HG03045 (cell line): ENCODE data around the gene SIRT2.
"Not testable (repeated sequence)": the region's sequence is repeated elsewhere in the genome, so short reads cannot be mapped to it uniquely, and the experiment has no call there.

ENCODE experiments used
- ATAC-seq: cut with Tn5 transposase; IDR thresholded peaks from one replicate; pipeline ENCODE4 v1.9.1; 2021; ENCODE audit warnings: mild to moderate bottlenecking, moderate library complexity; ENCODE audit not compliant: unreplicated experiment

SIRT2 gene

DNA sequence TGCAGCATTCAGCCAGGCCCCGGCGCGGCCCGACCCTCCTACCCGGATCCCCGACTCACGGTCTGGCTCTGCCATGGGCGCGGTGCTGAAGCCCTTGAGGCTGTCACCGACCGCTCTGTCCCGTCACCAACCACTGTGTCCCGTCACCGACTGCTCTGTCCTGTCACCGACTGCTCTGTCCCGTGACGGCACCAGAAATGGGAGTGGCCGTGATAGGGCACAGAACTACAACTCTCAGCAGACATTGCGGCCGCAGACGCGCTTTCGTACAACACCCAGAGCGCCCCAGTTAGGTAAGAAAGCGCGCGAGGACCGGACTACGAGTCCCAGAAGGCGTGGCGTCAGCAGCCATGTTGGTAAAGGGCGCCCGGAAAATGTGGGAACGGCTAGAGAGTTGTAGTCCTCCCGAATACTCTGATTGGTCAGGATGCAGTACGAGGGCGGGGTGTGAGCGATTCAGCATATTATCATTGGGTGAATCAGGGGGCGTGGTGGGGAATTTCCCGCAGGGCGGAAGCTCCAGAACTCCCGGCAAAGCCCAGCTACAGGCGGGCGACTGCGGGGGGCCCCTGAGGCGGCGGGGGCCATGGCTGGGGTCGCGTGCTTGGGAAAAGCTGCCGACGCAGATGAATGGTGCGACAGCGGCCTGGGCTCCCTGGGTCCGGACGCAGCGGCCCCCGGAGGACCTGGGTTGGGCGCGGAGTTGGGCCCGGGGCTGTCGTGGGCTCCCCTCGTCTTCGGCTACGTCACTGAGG is at the start of gene SIRT2, which contains the start of gene NFKBIB:
Gene SIRT2 (minus strand): TSS at position 172 of the 755 bp plus-strand sequence. CDS start 97 bp downstream, at position 75.
Gene NFKBIB (plus strand): TSS at position 523 of the 755 bp plus-strand sequence. CDS start 64 bp downstream, at position 587.
- ATAC-seq: peak; percentile 90

DNA sequence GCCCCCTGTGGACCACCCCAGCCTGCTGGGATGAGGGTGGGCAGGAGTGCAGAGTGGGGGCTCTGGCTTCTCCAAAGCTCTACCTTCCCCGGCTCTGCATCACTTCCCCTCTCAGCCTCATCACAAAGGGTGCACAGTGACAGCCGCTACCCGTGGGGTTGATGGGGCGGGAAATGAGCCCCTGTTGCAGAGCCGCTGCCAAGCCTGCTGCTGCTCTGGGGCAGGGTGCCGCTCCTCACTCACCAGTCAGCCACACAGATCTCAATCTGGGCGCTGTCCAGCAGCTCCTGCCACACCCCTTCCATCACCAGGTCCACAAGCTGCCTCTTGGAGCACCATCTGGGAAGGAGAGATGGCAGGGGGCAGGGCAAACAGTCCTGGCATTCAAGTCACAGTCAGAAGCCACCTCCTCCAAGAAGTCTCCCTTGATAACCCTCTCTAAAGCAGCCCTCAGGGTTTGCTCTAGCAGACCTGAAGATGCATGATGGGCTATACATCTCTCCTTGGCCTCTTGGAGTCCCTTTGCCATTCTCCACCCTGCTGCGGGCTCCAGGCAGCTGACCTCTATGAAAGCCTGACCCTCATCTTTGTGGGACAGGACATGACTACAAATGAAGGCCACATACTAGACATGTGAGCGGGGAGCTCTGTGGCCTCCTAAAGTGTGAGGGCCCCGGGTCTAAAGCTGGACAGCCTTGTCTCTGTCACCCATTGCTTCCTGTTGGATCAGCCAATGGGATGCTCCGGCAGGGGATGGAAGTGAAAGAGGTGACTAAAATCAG is 47.0 kb upstream of the SIRT2 start:
- ATAC-seq: no peak

DNA sequence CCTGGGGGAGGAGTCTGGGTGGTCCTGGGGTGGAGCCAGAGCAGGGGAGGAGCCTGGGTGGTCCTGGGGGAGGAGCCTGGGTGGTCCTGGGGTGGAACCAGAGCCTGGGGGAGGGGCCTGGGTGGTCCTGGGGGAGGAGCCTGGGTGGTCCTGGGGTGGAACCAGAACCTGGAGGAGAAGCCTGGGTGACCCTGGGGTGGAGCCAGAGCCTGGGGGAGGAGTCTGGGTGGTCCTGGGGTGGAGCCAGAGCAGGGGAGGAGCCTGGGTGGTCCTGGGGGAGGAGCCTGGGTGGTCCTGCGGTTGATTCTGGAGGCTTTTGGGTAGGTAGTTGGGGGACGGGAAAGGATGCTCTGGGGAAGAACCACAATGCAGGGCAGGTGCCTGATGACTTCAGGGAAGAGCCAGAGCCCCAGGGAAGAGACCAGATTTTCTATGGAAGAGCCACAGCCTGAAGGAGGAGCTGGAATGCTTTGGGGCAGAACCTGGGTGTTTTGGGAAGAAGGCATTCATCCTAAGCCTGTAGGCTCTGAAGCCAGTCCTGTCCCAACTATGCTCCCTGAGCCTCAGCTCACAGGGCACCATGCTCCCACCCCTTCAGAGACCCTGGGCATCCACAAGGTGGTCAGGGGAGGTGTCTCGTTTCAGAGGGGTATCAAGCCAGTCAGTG is 46.3 kb upstream of the SIRT2 start:
- ATAC-seq: no peak

DNA sequence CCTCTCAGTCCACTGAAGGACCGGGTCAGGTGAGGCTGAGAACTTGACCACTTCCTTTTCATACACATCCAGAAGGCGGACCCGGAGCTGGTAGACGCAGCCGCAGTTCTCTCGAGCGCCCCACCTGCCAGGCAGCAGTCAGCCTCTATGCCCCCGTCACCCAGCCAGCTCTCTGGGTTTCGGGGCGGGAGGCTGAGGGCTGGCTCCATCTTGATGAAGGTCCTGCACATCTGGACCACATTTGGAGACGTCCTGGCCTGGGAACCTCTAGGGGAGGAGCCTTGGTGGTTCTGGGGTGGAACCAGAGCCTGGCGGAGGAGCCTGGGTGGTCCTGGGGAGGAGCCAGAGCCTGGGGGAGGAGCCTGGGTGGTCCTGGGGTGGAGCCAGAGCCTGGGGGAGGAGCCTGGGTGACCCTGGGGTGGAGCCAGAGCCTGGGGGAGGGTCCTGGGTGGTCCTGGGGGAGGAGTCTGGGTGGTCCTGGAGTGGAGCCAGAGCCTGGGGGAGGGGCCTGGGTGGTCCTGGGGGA is 45.6 kb upstream of the SIRT2 start:
- ATAC-seq: no peak

DNA sequence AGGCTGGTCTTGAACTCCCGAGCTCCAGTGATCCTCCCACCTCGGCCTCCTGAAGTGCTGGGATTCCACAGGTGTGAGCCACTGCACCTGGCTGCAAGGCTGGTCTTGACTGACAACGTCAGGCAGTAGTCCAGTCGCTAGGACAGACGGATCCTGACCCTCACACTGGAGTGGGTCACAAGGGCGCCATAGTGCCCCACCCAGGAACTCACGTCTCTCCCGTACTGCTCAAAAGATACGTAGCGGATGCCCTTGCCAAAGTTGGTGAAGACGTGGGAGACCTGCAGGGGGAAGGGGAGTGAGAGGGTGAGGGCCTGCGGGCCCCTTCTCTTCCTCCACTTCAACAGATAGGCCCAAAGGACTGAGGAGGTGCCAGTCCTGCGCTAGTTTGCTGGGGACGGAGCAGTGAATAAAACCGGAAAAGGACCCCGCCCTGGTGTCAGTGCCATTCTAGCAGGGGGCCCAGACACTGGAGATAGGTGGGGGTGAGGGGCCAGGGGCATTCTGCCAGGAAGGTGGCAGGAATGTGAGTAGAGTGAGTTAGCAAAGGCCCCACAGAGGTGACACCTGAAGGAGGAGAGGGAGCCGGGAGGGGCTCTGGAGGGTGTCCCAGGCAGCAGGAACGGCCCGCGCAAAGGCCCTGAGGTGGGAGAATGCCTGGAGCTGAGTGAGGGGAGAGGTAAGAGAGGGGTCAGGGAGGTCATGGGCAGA is 43.2 kb upstream of the SIRT2 start:
- no peak for ATAC-seq

DNA sequence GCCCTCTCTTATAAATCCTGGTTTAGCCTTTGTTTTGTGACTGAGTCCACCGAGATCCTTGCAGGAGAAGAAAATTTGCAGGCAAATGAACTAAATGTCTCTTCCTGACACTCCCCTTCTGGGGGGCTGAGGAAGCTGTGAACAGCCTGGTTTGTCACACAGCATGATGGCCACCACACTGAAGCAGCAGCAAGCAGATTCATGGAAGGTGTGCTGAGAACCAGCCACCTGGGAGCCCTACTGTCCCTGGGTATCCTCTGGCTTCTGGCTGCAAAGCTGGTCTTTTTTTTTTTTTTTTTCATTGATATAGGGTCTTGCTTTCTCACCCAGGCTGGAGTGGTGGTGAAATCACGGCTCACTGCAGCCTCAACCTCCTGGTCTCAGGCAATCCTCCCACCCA is 42.6 kb upstream of the SIRT2 start:
- no peak for ATAC-seq

DNA sequence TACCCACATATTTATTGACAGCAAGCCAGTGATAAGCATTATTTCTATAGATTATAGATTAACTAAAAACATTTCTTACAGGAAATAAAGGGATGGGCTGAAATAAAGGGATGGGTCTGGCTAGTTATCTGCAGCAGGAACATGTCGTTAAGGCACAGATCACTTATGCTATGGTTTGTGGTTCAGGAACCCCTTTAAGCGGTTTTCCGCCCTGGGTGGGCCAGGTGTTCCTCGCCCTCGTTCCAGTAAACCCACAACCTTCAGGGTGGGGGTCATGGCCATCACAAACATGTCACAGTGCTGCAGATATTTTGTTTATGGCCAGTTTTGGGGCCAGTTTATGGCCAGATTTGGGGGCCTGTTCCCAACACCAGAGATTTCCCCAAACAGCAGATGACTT is 42.0 kb upstream of the SIRT2 start:
- ATAC-seq: not testable (repeated sequence)

DNA sequence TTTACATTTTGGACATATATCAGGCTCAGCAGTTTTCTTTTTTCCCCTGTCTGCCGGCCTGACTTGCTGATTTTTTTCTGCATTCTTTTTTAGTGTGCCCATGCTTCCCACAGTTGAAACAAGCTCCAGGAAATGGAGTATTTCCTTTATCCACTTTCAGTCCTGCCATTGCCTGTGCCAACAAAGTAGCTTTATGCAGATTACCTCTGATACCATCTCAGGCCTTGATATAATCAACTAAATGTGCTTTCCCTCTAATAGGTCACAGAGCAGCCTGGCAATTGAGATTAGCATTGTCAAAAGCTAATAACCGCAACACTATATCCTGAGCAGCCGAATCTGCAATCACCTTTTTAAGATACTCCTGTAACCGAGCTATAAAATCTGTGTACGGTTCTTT is 40.5 kb upstream of the SIRT2 start:
- no peak for ATAC-seq

DNA sequence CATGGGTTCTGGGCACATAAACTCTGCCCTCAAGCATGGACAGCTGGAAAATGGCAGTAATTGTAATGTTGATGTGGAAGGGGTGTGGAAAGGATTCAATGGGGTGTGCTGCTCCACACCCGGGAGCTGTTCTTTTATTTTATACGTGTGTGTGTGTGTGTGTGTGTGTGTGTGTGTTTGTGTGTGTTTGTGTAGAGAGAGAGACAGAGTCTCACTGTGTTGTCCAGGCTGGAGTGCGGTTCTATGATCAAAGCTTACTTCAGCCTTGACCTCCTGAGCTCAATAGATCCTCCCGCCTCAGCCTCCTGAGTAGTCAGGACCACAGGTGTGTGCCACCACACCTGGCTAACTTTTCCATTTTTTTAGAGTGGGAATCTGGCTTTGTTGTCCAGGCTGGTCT is 34.1 kb upstream of the SIRT2 start:
- no peak for ATAC-seq

DNA sequence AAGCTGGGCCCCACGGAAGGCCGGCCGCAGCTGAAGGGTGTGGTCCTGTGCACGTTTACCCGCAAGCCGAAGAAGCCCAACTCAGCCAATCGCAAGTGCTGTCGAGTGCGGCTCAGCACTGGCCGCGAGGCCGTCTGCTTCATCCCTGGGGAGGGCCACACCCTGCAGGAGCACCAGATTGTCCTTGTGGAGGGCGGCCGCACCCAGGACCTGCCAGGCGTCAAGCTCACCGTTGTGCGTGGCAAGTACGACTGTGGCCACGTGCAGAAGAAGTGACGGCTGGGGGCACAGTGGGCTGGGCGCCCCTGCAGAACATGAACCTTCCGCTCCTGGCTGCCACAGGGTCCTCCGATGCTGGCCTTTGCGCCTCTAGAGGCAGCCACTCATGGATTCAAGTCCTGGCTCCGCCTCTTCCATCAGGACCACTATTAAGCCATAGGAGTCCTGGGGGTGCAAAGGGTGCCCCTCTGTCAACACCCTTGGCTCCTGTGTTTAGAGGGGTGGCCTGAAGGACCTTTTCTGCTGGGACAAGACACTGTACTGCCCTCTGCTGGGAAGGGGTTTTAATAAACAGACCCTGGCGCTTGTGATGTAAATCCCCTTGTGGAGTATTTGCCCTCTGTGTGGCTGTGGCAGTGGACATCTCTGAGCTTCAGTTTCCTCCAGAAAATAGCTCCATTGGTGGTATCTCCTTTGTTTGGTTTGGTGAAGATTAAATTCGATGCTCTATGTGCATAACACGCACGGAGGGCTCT is 33.2 kb upstream of the SIRT2 start:
- ATAC-seq: no peak

DNA sequence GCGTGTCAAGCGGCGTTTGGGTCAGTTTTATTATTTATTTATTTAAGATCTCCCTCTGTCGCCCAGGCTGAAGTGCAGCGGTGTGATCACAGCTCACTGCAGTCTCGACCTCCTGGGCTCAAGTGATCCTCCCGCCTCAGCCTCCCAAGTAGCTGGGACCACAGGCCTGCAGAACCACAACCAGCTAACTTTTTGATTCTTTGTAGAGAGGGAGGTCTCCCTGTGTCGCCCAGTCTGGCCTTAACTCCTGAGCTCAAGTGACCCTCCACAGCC is 32.0 kb upstream of the SIRT2 start:
- no peak for ATAC-seq

DNA sequence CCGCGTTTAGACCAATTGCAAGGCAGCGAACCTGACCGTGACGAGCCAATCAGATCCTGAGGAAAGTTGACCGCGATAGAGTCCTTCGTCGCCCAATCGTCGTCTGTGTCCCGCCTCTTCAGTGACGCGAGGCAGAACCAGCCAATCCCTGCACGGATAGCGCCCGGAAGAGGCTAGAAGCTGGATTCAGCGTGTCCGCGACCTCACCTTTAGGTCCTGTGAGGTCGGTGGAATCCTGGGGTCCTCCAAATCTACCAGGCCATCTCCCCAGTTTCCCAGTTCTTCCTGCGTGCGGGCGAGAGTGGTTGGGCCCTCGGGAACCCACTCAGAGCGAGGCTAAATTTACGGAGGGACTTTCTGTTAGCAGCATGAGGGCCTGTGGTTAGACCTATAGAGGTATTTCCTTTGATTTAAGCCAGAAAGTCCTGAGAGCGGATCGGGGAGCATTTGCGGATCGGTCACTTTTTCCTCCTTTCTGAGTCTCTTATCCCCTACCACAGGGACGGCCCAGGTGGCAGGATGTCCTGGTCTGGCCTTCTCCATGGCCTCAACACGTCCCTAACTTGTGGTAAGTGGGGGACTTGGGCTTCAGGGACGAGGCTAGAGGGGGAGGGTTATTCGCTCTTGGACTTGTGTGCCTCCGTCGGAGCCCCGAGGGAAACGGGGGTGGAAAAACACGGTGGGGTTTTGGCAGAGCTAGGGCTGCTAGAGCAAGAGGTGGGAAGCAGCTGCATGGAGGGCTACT is 31.5 kb upstream of the SIRT2 start, which contains the start of gene MRPS12:
Gene MRPS12 (plus strand): TSS at position 169 of the 745 bp plus-strand sequence. CDS start 351 bp downstream, at position 520.
- ATAC-seq: peak; percentile 84

DNA sequence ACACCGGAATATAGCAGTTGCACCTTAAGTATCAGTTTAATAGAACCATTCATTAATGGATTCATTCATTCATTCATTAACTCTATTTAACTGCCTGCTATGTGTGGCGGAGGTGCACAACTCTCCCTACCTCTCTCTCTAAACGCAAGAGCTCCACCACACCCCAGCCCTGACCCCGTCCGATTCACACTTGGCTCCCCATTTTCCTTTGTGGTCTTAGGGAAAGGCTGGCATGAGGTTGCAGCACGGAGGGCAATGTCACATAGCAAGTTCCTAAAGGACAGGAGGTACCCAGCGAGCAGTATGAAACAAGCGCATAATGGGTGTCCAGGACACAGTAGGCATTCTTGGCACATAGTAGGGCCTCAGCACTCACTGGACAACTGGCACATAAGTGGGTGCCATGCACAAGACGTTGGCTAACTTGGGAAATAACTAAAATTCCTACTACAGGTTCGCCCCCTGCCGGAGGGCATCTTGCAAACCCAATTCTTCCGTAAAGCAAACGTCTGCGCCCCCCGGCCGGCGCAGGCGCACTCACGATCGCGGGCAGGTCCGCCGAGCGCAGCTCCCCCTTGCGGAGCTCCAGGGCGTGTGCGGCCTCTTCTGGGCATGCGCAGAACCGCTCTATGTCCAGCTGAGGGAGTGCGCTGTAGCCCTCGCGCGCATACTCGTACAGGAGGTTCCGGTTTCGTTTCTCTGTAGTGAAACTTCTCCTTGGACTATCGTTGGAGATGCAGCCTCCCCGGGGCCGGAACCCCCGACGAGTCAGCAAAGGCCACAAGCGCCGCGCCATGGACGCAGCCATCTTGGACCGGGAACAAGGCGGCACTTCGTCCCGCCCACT is 30.7 kb upstream of the SIRT2 start, which contains the start of gene SARS2:
Gene SARS2 (minus strand): TSS at position 835 of the 847 bp plus-strand sequence. CDS start 27 bp downstream, at position 808.
- peak; percentile 67 for ATAC-seq

DNA sequence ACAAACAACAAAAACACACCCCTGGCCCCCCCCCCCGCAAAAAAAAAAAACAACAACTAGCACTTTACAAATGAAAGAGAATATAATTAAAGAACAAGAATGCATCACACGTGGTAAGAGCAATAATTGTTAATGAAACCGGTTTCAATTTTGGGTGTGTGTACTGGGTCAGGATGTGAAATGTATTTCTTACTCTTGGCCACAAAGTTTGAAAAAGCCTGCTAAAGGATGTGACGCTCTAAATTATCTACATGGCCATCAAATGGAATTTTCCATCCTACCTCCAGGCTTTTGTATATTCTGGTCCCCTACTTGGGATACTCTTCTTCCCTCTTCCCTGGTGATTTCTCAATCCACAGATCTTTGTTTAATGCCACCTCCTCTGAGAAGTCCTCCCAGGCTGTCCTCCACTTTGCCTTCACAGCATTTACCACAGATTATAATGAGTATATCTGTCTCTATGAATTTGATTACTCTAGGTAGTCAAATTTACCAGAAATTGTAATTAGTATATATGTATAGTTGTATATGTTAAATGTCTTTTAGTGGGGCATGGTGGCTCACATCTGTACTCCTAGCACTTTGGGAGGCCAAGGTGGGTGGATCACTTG is 29.1 kb upstream of the SIRT2 start:
- ATAC-seq: no peak

DNA sequence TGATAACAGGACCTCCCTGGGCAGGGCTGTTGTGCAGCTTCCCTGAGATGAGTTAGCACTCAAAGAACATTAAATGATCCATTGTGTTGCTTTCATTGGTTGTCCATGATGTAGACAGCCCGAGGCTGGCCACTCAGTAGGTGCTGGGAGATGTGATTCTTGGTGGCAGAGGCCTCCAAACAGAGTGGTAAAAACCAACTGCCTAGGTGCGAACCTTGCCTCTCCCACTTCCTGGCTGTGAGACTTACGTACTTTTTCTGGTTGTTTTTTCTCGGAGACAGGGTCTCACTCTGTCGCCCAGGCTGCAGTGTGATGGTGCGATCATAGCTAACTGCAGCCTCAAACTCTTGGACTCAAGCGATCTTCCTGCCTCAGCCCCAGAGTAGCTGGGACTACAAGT is 25.0 kb upstream of the SIRT2 start:
- ATAC-seq: no peak

DNA sequence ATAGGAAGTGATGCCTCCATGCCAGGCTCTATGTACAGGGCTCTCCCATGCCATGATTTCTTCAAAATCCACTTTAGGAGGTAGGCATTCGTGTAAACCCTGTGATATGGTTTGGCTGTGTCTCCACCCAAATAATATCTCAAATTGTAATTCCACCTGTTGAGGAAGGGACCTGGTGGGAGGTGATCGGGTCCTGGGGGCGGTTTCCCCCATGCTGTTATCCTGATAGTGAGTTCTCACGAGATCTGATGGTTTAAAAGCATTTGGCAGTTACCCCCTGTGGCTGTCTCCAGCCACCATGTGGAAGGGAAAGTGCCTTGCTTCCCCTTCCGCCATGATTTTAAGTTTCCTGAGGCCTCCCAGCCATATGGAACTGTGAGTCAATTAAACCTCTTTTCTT is 23.1 kb upstream of the SIRT2 start:
- ATAC-seq: no peak

DNA sequence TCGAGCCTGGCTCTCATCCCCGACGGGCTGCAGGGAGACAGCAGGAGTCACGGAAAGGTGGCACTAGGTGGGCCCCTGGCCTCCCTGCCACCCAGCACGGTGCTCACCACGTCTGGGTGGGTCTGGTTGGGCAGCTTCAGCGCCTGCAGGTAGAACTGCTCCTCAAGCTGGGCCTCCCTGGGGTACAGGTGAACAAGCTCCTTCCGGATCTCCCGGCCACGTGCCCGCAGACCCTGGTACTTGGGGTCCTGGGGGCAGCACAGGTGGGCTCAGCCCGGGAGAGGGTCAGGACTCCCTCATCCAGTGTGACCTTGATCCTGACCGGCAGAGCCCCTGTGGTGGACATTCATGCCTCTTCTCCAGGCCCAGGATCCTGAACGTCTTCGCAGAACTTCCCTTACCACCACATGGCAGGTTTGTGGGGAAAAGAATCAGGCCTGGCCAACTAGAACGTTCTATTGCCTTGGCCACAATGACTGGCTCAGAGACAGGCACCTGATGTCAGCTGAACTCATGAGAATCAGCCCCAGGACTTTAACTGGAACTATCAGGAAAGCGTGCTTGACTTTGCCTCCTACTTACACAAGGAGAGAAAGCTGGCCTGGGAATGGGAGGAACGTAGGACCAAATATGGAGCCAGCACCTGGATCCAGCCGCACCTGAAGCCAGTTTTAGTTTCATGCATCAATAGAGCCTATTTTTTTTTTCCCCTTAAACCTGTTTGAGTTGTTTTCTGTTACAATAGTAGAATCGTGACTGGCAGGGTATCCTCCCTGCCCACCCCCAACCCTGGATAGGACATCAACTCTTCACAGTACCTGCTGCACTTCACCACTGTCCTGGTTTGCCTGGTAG is 22.2 kb upstream of the SIRT2 start:
- no peak for ATAC-seq
